Cardiac muscle cell (in vitro differentiated cells and primary cell): Measurements from ENCODE around the gene TPR. TPM values are rescaled to one million over a fixed set of nuclear protein-coding genes. Genes with fewer than 3 reads are reported as not detected.

Experiments used
- DNase-seq, 2 donors: peaks; one replicate each; pipeline versions ENCODE4 v3.0.0 to v3.0.0-alpha.2; 2010 to 2017; ENCODE audit warnings: low read depth in 1 of 2, low spot score in 1 of 2
- H3K27ac ChIP-seq: fragments of 200-600 bp; sonication (generic); 2 replicates; pipeline ENCODE4 v1.5.1; 2016
- H3K27me3 ChIP-seq: fragments of 200-600 bp; sonication (generic); 2 replicates; pipeline ENCODE4 v1.6.0; 2016; ENCODE audit warnings: control low read depth
- H3K36me3 ChIP-seq: fragments of 200-600 bp; sonication (generic); 2 replicates; pipeline ENCODE4 v1.5.1; 2016; ENCODE audit warnings: control low read depth
- H3K4me1 ChIP-seq: fragments of 200-600 bp; sonication (generic); 2 replicates; pipeline ENCODE4 v1.8.1; 2017; ENCODE audit warnings: low read depth, mild to moderate bottlenecking, mixed run types
- H3K4me3 ChIP-seq: fragments of 200-600 bp; sonication (generic); 2 replicates; pipeline ENCODE4 v1.5.1; 2016; ENCODE audit warnings: mild to moderate bottlenecking
- H3K9me3 ChIP-seq: fragments of 200-600 bp; sonication (generic); 2 replicates; pipeline ENCODE4 v1.5.1; 2017; ENCODE audit warnings: low read depth, mild to moderate bottlenecking, control low read depth
- polyA plus RNA-seq: library from polyadenylated mRNA; unstranded; fragments of >200 nt; fragmentation: Nextera tagmentation; extraction: Ambion mirVana; gene quantifications from 2 replicates; pipeline ENCODE4 v1.2.1, GENCODE V29; 2016
- total RNA-seq: library from RNA; depleted of rRNA; stranded (reverse); fragments of >200 nt; gene quantifications from 2 replicates; pipeline ENCODE4 v1.2.3, GENCODE V29; 2016
- TF ChIP-seq, protein P1 (sequence below): IDR thresholded peaks from 2 replicates; pipeline ENCODE4 v1.5.1; 2012; ENCODE audit warnings: low read depth, mild to moderate bottlenecking, low read length

Gene TPR
- total and polyA plus RNA-seq, 2 experiments from 2014 or later = 76.8 to 91.3 TPM

DNA sequence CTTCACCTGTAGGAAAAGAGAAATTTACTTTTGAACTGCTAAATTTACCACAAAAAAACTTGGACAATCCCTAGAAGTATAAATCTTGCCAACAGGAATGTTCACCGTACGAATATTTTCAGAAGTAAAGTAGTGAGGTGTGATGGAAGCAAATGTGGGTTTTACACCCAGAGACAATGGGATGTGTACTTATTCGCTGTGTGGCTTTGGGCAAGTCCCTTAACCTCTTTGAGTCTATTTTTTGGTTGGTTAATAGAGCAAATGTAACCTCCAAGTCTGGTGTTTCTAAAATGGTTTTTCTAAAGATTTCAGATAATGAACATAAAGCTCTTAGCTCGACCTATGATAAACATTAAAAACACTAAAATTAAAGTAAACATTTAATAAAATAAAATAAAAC is 51.2 kb downstream of the TPR start:
- H3K36me3 ChIP-seq = peaks cover 87% of the 10 kb centered on the region
- H3K27me3 ChIP-seq = no peaks in the 10 kb centered on the region
- no peak overlapping the region for H3K27ac ChIP-seq
- H3K9me3 ChIP-seq = no peaks in the 10 kb centered on the region
- TF ChIP-seq, protein P1, sequence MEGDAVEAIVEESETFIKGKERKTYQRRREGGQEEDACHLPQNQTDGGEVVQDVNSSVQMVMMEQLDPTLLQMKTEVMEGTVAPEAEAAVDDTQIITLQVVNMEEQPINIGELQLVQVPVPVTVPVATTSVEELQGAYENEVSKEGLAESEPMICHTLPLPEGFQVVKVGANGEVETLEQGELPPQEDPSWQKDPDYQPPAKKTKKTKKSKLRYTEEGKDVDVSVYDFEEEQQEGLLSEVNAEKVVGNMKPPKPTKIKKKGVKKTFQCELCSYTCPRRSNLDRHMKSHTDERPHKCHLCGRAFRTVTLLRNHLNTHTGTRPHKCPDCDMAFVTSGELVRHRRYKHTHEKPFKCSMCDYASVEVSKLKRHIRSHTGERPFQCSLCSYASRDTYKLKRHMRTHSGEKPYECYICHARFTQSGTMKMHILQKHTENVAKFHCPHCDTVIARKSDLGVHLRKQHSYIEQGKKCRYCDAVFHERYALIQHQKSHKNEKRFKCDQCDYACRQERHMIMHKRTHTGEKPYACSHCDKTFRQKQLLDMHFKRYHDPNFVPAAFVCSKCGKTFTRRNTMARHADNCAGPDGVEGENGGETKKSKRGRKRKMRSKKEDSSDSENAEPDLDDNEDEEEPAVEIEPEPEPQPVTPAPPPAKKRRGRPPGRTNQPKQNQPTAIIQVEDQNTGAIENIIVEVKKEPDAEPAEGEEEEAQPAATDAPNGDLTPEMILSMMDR = no peak
- DNase-seq = no peak
- no peaks in the 10 kb centered on the region for H3K4me1 ChIP-seq
- no peak overlapping the region for H3K4me3 ChIP-seq

DNA sequence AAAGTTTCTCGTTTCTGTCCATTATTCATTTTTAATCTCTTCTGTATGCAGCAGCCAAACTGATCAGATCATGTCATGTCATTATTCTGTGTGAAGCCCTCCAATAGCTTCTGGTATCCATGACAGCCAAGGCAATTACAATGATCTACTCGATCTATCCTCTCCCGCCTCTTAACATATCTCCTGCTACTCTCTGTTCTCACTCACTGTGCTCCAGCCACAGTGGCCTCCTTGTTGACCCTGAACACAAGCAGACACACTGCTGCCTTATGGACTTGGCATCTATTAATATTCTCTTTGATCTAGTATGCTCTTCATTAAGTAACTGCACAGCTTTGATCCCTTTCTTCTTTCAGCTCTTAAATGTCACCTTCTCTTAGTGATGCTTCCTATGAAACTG is 59.5 kb downstream of the TPR start:
- H3K9me3 ChIP-seq = no peaks in the 10 kb centered on the region
- H3K36me3 ChIP-seq = peaks cover 88% of the 10 kb centered on the region
- TF ChIP-seq, protein P1 = no peak
- no peaks in the 10 kb centered on the region for H3K4me1 ChIP-seq
- H3K27ac ChIP-seq = no peak overlapping the region
- H3K27me3 ChIP-seq = no peaks in the 10 kb centered on the region
- DNase-seq = no peak
- no peak overlapping the region for H3K4me3 ChIP-seq

DNA sequence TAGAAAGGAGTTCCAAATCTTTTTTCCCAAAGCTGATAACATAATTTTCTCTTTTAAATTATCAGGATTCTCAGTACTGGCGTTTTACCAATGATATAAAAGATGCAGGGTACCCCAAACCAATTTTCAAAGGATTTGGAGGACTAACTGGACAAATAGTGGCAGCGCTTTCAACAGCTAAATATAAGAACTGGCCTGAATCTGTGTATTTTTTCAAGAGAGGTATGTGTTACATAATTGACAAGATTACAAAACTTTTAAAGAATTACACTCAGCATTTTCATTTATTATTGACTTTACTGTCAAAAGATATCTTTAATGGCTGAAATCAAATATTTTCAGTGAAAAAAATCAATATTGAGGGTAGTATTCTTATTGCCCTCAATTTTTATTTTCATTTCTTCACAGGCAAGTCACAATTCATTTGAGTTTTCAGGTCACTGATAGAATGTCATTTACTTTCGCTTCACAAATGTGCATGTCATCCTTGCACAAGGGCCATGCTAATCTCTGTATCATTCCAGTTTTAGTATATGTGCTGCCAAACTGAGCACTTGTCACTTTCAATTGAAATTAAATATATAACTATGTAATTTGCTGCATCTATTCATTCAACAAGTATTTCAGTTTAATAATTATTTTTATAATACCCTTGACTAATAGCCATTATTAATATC is 63.5 kb downstream of the TPR start:
- H3K9me3 ChIP-seq = no peaks in the 10 kb centered on the region
- no peak overlapping the region for H3K4me3 ChIP-seq
- TF ChIP-seq, protein P1 = no peak
- no peak overlapping the region for H3K27ac ChIP-seq
- DNase-seq = no peak
- H3K27me3 ChIP-seq = no peaks in the 10 kb centered on the region
- H3K4me1 ChIP-seq = no peaks in the 10 kb centered on the region
- H3K36me3 ChIP-seq = peaks cover 48% of the 10 kb centered on the region

DNA sequence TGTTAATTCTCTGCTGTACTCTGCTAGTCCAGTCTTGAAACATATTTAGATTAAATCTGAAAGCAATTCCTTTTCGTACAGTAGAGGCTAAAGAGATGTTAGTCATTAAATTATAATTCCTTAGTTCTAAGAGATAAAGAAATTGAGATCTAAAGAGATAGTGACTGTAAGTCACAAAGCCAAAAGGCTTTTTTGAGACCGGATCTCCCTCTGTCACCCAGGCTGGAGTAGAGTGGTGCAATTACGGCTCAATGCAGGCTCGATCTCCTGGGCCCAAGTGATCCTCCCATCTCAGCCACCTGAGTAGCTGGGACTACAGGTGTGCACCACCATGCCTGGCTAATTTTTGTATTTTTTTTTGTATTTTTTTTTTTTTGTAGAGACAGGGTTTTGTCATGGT is 64.7 kb downstream of the TPR start:
- no peak overlapping the region for H3K4me3 ChIP-seq
- no peak overlapping the region for H3K27ac ChIP-seq
- H3K36me3 ChIP-seq = peaks cover 36% of the 10 kb centered on the region
- TF ChIP-seq, protein P1 = no peak
- DNase-seq = no peak
- no peaks in the 10 kb centered on the region for H3K9me3 ChIP-seq
- no peaks in the 10 kb centered on the region for H3K27me3 ChIP-seq
- no peaks in the 10 kb centered on the region for H3K4me1 ChIP-seq

DNA sequence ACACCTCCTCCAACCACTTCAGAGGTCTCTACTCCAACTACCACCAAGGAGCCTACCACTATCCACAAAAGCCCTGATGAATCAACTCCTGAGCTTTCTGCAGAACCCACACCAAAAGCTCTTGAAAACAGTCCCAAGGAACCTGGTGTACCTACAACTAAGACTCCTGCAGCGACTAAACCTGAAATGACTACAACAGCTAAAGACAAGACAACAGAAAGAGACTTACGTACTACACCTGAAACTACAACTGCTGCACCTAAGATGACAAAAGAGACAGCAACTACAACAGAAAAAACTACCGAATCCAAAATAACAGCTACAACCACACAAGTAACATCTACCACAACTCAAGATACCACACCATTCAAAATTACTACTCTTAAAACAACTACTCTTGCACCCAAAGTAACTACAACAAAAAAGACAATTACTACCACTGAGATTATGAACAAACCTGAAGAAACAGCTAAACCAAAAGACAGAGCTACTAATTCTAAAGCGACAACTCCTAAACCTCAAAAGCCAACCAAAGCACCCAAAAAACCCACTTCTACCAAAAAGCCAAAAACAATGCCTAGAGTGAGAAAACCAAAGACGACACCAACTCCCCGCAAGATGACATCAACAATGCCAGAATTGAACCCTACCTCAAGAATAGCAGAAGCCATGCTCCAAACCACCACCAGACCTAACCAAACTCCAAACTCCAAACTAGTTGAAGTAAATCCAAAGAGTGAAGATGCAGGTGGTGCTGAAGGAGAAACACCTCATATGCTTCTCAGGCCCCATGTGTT is 66.6 kb downstream of the TPR start:
- Histone ChIP-seq H3K4me1 (no peaks in the 10 kb centered on the region), H3K4me3 (no peak overlapping the region), H3K27ac (no peak overlapping the region), H3K36me3 (peaks cover 21% of the 10 kb centered on the region), H3K27me3 (no peaks in the 10 kb centered on the region), H3K9me3 (no peaks in the 10 kb centered on the region)
- TF ChIP-seq, protein P1 = no peak
- no peak for DNase-seq
